Hematopoietic multipotent progenitor cell (in vitro differentiated cells): ENCODE results near the gene RFX7. TPM values are rescaled to one million over a fixed set of nuclear protein-coding genes. Genes with fewer than 3 reads are reported as not detected.
"Not testable (repeated sequence)": the region's sequence is repeated elsewhere in the genome, so short reads cannot be mapped to it uniquely, and the experiment has no call there.

Source experiments
- DNase-seq, 3 donors: peaks; one replicate each; pipeline ENCODE4 v3.0.0-alpha.2; 2011 to 2015; ENCODE audit warnings: low read depth in 2 of 3, low spot score in 2 of 3
- total RNA-seq: library from RNA; depleted of rRNA; stranded (reverse); fragments of >200 nt; gene quantifications from one replicate; pipeline ENCODE4 v1.2.3, GENCODE V29; 2012

Gene RFX7
- total RNA-seq, 1 donor = 24.0 TPM

- no peak for DNase-seq
These were observed 35.5 kb downstream of the RFX7 start for GRCh38 chr15:56208185-56208584.

- no peak for DNase-seq
These were observed 36.0 kb downstream of the RFX7 start for GRCh38 chr15:56207711-56208110.

GRCh38 chr15:56207092-56207491 lies 36.6 kb downstream of the RFX7 start:
- no peak for DNase-seq

GRCh38 chr15:56205061-56205876 lies 38.4 kb downstream of the RFX7 start:
- no peak for DNase-seq

GRCh38 chr15:56203312-56203922 lies 40.3 kb downstream of the RFX7 start:
- DNase-seq = not testable (repeated sequence)

GRCh38 chr15:56202701-56203100 lies 41.0 kb downstream of the RFX7 start:
- no peak for DNase-seq

GRCh38 chr15:56199038-56199437 lies 44.6 kb downstream of the RFX7 start:
- no peak for DNase-seq

GRCh38 chr15:56194035-56194434 lies 49.6 kb downstream of the RFX7 start:
- no peak for DNase-seq

GRCh38 chr15:56192659-56193442 lies 50.8 kb downstream of the RFX7 start:
- DNase-seq = peak in 1 of 3 donors; percentile 15

GRCh38 chr15:56187665-56188064 lies 56.0 kb downstream of the RFX7 start:
- DNase-seq = no peak

- DNase-seq = no peak
These were observed 57.7 kb downstream of the RFX7 start for GRCh38 chr15:56185980-56186379.

- no peak for DNase-seq
These were observed 59.2 kb downstream of the RFX7 start for GRCh38 chr15:56184516-56184915.

GRCh38 chr15:56180851-56181250 lies 62.8 kb downstream of the RFX7 start:
- DNase-seq = no peak

GRCh38 chr15:56176996-56177395 lies 66.7 kb downstream of the RFX7 start:
- no peak for DNase-seq

- no peak for DNase-seq
These were observed 67.9 kb downstream of the RFX7 start for GRCh38 chr15:56175788-56176187.

GRCh38 chr15:56174649-56175048 lies 69.0 kb downstream of the RFX7 start:
- DNase-seq = no peak

GRCh38 chr15:56168394-56168793 lies 75.3 kb downstream of the RFX7 start:
- no peak for DNase-seq

- DNase-seq = no peak
These were observed 78.4 kb downstream of the RFX7 start for GRCh38 chr15:56165234-56165633.

GRCh38 chr15:56160966-56161365 lies 82.7 kb downstream of the RFX7 start:
- DNase-seq = no peak

GRCh38 chr15:56156877-56157276 lies 86.8 kb downstream of the RFX7 start:
- DNase-seq = no peak

GRCh38 chr15:56155278-56155677 lies 88.4 kb downstream of the RFX7 start:
- not testable (repeated sequence) for DNase-seq
